NCI-H2107 treated with DMSO at 0.1 percent for 48 hours (cell line): ENCODE measurements around the gene MAN1B1.
"Not testable (repeated sequence)": the region's sequence is repeated elsewhere in the genome, so short reads cannot be mapped to it uniquely, and the experiment has no call there.

Source experiments
- DNase-seq: peaks from one replicate; lab custom pipeline; 2025; ENCODE audit not compliant: unreplicated experiment; lab: John Stamatoyannopoulos, UW

Gene MAN1B1

DNA sequence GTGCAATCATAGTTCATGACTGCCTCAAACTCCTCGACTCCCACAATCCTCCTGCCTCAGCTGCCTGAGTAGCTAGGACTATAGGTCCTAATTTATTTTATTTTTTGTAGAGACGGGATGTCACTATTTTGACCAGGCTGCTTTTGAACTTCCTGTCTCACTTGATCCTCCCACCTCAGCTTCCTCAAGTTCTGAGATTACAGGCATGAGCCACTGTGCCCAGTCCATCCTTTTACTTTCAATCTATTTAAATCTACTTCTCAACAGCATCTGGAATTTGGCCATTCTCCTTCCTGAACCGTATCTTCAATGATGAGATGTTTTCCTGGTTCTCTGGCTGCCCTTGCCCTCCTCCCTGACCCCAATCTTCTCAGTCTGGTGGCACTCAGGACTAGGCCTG, 40.0 kb downstream of the MAN1B1 start:
- DNase-seq = no peak

DNA sequence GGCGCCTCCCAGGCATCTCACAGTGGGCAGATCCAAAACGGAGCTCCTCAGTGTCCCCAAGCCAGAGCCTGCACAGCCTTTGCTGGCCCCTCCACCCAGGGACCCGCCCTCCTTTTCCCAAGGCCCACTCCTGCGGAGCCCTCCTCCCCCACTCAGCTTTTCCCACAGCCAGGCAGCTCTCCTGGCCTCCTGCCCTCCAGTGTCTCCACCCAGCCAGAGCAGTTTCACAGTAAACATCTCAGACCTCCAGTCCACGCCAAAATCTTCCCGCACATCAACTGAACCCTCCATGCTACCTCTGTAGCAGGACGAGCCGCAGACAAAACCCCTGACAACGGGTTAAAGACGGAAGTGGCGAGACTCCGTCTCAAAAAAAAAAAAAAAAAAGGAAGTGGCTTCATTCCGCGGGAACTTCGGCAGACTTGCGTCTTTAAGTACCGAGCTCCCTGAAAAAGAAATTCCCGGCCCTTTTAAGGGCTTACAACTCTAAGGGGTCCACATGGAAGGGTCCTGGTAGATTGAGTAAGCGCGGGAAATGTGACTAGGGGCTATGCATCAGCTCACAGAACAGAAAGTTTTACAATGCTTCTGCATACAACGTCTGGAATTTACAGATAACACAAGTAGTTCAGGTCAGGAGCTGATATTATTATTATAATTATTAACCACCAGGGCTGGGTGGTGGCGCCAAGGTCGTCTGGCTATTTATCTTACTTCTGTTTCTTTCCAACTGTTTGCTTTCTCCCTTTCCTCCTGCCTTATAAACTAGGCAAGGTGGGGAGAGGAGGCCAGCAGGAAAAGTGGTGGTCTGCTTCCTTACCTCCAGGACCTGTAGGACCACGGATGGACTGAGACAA, 40.7 kb downstream of the MAN1B1 start:
- no peak for DNase-seq

DNA sequence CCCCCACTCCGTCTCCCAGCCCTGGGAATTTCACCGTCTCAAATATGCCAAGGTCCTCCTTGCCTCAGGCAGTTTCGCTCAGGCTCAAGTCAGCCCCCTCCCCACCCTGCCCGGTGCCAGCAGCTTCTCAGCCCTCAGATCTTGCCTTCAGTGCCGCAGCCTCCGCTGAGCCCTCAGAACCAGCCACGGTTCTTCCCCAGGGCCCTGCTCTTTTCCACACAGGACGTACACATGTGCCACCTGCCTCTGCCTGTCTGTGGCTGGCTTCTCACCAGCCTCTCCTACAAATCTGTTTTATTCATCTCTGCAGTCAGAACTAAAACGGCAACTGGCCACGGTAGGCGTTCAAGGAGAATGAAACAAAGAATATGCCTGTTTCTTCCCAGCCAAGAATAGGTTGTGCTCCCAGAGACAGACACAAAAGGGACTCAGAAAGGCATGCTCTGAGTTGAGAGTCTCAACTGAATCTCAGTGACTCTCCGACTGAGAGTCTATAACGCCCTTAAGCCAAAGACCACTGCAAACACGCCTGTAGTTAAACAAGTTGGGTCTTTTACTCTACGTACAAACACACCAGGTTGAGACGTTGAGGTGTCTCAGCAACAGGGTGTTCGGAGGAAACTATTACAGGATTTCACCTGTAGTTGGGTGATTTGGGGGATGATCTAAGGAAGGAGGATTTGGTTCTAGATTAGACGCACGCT, 41.5 kb downstream of the MAN1B1 start:
- no peak for DNase-seq

DNA sequence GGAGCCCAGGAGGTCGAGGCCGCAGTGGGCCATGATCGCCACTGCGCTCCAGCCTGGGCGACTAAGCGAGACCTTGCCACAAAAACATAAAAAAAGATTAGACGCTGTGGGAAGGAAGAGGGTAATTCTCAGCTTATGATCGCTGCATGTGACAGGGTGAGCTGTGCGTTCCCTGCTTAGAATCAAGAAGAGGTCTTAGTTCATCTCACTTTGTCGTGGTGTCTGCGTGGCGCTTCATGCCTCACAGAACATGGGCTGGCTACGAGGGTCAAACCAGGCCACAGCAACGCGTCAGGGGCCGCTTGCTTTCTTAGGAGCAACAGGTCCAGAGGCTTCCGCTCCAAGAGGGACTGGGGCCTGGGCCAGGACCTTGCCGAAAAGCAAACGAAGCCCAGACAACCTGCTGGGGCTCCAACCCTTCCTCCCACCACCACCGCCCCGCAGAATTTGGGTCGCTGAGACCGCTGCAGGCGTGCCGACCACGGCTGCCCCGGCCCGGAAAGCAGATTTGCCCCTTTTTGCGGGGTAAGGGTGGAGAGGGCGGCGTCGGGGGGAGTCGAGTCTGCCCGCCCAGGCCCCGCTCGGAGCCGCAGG, 42.2 kb downstream of the MAN1B1 start:
- DNase-seq = no peak

GRCh38 chr9:137129456-137130175, 42.8 kb downstream of the MAN1B1 start:
- peak; percentile 85 for DNase-seq

GRCh38 chr9:137130176-137130755, 43.5 kb downstream of the MAN1B1 start:
- no peak for DNase-seq

GRCh38 chr9:137134191-137134590, 47.4 kb downstream of the MAN1B1 start:
- DNase-seq = no peak

DNA sequence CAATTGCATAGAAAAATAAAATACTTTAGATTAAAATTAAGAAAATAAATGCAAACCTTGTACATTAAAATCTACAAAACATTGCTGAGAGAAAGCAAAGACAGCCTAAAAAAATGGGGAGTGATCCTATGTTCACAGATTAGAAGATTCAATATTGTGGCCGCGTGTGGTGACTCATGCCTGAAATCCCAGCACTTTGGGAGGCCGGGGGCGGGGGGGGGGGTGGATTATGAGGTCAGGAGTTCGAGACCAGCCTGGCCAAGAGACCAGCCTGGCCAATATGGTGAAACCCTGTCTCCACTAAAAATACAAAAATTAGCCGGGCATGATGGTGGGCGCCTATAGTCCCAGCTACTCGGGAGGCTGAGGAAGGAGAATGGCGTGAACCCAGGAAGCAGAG, 48.4 kb downstream of the MAN1B1 start:
- DNase-seq = not testable (repeated sequence)

DNA sequence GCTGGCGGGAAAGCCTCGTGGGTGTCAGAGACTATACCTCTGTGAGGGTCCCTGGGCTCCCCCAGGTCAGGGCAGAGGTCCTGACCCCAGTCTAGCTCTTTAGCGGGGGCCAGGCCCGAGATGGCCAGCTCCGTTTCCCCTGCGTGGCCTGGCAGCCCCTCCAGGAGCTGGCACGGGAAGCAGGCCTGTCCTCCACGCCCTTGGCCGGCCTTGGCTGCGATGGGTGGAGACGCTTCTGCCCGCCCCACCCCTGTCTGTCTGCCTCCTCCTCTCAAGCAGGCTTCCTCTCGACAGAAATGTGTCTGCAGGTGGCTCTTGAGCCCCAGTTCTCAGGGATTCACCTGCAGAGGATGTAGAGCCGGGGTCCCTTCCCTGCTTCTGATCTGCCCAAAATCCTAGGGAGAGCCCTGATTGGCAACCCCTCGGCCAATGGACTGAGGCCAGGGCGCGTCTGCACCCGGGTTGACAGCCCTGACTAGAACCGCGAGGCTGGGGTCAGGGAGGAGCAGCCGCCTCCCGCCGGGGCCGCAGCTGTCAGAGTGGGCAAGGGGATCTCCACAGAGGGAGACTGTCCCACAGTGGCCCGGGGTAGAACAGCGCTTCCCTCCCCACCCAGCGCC, 49.6 kb downstream of the MAN1B1 start:
- no peak for DNase-seq

DNA sequence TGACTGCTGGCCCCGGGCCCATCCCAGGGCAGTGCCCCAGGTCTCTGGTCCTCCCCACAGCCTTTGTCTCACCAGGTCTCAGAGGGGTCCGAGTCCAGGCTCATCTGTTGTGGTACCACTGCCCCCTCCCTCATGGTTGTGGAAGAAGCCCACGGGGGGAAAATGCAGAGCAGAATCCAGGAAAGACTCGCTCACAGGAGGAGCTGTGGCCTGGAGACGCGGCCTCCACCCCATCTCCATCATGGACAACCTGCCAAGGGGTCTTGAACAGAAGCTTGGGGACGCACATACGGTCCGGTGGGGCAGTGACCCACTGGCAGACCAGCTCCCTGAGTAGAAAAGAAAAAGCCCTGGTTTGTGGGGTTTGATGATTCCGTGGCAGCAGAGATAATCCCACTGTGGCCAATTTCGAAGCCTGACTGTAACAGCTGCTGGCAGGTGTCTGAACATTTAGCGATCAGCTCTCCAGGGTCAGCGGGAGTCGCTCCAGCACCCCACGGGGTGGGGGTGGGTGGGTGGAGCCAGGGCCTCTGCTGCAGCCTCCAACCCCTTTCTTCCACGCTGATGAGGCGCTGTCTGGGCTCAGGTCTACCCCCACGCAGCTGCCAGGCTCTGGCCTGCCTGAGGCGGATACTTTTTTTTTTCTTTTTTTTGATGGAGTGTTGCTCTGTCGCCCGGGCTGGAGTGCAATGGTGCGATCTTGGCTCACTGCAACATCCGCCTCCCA, 50.3 kb downstream of the MAN1B1 start:
- no peak for DNase-seq

GRCh38 chr9:137138058-137138721, 51.4 kb downstream of the MAN1B1 start:
- DNase-seq = no peak

DNA sequence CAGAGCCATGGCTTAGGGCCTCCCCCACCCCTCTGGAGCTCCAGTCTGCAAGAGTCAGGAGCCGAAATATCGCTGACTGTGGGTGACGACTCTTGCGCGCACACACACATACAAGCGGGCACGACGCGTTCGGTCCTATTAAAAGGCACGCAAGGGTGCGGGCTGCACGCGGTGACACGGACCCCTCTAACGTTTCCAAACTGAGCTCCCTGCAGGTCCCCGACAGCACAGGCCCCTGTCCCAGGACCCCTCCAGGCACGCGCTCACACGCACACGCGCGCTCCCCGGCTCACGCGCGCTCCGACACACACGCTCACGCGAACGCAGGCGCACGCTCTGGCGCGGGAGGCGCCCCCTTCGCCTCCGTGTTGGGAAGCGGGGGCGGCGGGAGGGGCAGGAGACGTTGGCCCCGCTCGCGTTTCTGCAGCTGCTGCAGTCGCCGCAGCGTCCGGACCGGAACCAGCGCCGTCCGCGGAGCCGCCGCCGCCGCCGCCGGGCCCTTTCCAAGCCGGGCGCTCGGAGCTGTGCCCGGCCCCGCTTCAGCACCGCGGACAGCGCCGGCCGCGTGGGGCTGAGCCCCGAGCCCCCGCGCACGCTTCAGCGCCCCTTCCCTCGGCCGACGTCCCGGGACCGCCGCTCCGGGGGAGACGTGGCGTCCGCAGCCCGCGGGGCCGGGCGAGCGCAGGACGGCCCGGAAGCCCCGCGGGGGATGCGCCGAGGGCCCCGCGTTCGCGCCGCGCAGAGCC, 52.1 kb downstream of the MAN1B1 start, which contains the start of gene GRIN1:
Gene GRIN1, plus strand, starts transcription at position 433 of the 746 bp plus-strand sequence. CDS start 333 bp downstream, outside the sequence.
- DNase-seq = no peak

DNA sequence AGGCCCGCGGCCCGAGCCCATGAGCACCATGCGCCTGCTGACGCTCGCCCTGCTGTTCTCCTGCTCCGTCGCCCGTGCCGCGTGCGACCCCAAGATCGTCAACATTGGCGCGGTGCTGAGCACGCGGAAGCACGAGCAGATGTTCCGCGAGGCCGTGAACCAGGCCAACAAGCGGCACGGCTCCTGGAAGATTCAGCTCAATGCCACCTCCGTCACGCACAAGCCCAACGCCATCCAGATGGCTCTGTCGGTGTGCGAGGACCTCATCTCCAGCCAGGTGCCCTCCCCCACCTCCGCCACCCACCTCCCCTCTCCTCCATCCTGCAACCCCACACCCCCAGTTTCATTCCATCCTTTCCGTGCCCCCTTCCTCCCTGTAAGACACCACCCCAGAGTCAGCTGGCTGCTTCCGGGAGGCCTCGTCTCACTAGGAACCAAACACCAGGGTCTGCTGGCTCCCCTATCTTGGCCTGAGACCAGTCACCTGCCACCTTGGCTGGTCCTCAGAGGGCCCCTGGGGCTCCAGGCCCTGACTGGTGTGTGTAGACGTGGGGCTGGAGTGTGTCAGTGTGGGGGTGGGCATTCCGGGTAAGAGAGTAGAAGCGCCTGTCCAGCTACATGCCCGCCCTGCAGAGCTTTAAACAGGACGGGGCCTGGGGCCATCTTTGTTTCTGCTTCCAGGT, 52.8 kb downstream of the MAN1B1 start:
- DNase-seq = no peak

- DNase-seq = no peak
Measured at GRCh38 chr9:137140151-137141012, 53.6 kb downstream of the MAN1B1 start.

DNA sequence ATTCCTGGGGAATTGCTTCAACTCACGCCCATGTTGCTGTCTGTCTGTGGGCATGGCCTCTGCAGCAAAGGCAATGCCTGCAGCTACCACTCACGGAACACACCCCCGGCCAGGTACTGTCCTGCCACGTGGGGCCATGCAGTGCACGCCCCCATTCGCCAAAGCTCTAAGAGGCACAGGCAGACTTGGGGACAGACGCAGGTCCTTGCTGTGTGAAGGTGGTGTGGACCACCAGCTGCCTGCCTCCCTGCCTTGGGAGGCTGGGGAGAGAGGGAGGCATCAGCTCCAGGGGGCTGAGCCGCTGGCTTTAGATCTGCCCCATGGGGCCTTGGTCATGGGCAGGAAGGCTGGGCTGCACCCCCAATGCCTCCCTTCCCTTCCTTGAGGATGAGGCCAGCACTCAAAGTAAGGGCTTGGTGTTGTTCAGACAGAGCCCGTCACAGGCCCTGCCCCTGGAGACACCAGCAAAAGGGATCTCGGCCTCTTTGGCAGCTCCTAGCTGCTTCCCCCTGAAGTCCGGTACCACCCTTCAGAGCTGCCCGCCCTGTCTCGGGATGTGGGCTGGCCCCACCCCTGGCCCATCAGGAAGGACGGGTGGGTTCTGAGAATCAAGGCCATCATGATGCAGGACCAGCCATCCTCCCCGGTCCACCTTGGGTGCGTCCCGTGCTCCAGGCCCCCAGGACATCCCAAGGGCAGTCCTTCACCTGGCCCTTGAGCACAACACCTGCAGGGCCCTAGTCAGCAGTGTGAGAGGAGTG, 54.4 kb downstream of the MAN1B1 start:
- no peak for DNase-seq
